ENCODE data around the gene DIAPH3. TPM values are rescaled to one million over a fixed set of nuclear protein-coding genes. Genes with fewer than 3 reads are reported as not detected.

Gene DIAPH3
- total RNA-seq, 1 donor from 2014 or later: 2.6 TPM

- TF ChIP-seq CTCF (IDR thresholded peaks at IDR 0.05; ENCODE audit: partially characterized antibody, unreplicated experiment): no peak
- peaks cover 15% of the 10 kb centered on the region for H3K4me1 Mint-ChIP-seq (ENCODE audit: low read depth, unreplicated experiment)
- peak; percentile 50 for DNase-seq
- peak overlapping the region; percentile 48 for H3K27ac Mint-ChIP-seq (ENCODE audit: unreplicated experiment)
- peak overlapping the region; percentile 50 for H3K4me3 Mint-ChIP-seq (ENCODE audit: unreplicated experiment)
- H3K9me3 Mint-ChIP-seq (ENCODE audit: unreplicated experiment): no peaks in the 10 kb centered on the region
- no peaks in the 10 kb centered on the region for H3K36me3 Mint-ChIP-seq (ENCODE audit: unreplicated experiment)
- H3K27me3 Mint-ChIP-seq (ENCODE audit: unreplicated experiment): no peaks in the 10 kb centered on the region
Measured at GRCh38 chr13:59750860-59751259, 412.9 kb downstream of the DIAPH3 start.

- no peak for DNase-seq
- Mint-ChIP-seq H3K4me3 (ENCODE audit: unreplicated experiment) (no peak overlapping the region), H3K4me1 (ENCODE audit: low read depth, unreplicated experiment) (peaks cover 15% of the 10 kb centered on the region), H3K27ac (ENCODE audit: unreplicated experiment) (no peak overlapping the region), H3K27me3 (ENCODE audit: unreplicated experiment) (no peaks in the 10 kb centered on the region), H3K9me3 (ENCODE audit: unreplicated experiment) (no peaks in the 10 kb centered on the region), H3K36me3 (ENCODE audit: unreplicated experiment) (no peaks in the 10 kb centered on the region)
- TF ChIP-seq CTCF (IDR thresholded peaks at IDR 0.05; ENCODE audit: partially characterized antibody, unreplicated experiment): no peak
Measured at GRCh38 chr13:59748046-59748445, 415.7 kb downstream of the DIAPH3 start.

DNA sequence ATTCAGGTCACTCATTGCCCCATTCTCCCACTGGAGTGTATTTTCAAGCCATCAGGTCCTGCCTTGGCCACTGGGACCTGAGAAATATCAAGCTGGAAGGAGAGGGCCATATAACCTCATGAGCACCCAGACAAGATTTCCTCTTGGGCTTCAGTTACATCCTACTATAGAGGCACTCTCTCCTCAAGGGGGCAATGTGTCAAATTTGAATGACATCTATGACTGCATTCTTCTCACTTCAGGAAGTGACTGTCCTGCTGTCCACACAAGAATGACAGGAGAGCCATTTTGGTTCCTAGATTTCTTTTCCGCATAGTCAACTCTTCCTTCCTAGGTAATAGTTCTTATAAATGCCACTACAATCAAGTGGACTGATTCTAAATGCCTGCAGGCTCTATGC is 416.2 kb downstream of the DIAPH3 start:
- no peak overlapping the region for H3K27ac Mint-ChIP-seq (ENCODE audit: unreplicated experiment)

GRCh38 chr13:59746291-59746962 is 417.3 kb downstream of the DIAPH3 start:
- no peak for TF ChIP-seq CTCF (IDR thresholded peaks at IDR 0.05; ENCODE audit: partially characterized antibody, unreplicated experiment)
- Mint-ChIP-seq H3K36me3 (ENCODE audit: unreplicated experiment) (no peaks in the 10 kb centered on the region), H3K27me3 (ENCODE audit: unreplicated experiment) (no peaks in the 10 kb centered on the region), H3K4me1 (ENCODE audit: low read depth, unreplicated experiment) (peaks cover 14% of the 10 kb centered on the region), H3K9me3 (ENCODE audit: unreplicated experiment) (no peaks in the 10 kb centered on the region), H3K4me3 (ENCODE audit: unreplicated experiment) (no peak overlapping the region), H3K27ac (ENCODE audit: unreplicated experiment) (no peak overlapping the region)
- DNase-seq: no peak

More for the DNA sequence above, 416.2 kb downstream of the DIAPH3 start:
- no peaks in the 10 kb centered on the region for H3K9me3 Mint-ChIP-seq (ENCODE audit: unreplicated experiment)
- H3K4me1 Mint-ChIP-seq (ENCODE audit: low read depth, unreplicated experiment): peaks cover 15% of the 10 kb centered on the region
- H3K27me3 Mint-ChIP-seq (ENCODE audit: unreplicated experiment): no peaks in the 10 kb centered on the region
- no peak overlapping the region for H3K4me3 Mint-ChIP-seq (ENCODE audit: unreplicated experiment)
- no peak for DNase-seq
- no peaks in the 10 kb centered on the region for H3K36me3 Mint-ChIP-seq (ENCODE audit: unreplicated experiment)
- TF ChIP-seq CTCF (IDR thresholded peaks at IDR 0.05; ENCODE audit: partially characterized antibody, unreplicated experiment): peak; percentile 0

DNA sequence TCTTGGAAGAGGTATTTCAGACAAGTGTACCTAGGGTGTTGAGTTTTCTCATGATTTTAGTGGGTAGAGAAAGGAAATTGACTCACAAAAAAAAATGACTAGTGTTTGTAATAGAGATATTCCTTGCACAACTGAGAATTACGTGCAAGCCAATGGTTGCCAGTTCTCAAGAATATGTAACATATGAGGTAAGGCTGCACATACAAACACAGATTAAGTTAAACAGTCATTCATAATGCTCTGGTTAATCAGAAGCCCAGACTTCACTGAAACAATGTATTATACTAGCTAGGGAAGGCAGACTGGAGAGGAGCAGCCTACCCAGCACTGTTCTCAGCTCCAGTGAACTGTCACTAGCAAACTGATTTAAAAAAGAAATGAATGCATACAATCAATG is 418.3 kb downstream of the DIAPH3 start:
- no peak for TF ChIP-seq CTCF (IDR thresholded peaks at IDR 0.05; ENCODE audit: partially characterized antibody, unreplicated experiment)
- H3K4me3 Mint-ChIP-seq (ENCODE audit: unreplicated experiment): no peak overlapping the region
- H3K36me3 Mint-ChIP-seq (ENCODE audit: unreplicated experiment): no peaks in the 10 kb centered on the region
- peaks cover 5% of the 10 kb centered on the region for H3K4me1 Mint-ChIP-seq (ENCODE audit: low read depth, unreplicated experiment)
- no peaks in the 10 kb centered on the region for H3K9me3 Mint-ChIP-seq (ENCODE audit: unreplicated experiment)
- no peaks in the 10 kb centered on the region for H3K27me3 Mint-ChIP-seq (ENCODE audit: unreplicated experiment)
- no peak overlapping the region for H3K27ac Mint-ChIP-seq (ENCODE audit: unreplicated experiment)
- DNase-seq: no peak
